NCI-H1436 (cell line): ENCODE measurements around the gene GRK6.

Experiments used
- DNase-seq: peaks from one replicate; lab custom pipeline; 2025; lab: John Stamatoyannopoulos, UW

GRK6 gene

GRCh38 chr5:177486256-177486655 is 59.8 kb downstream of the GRK6 start:
- DNase-seq: no peak

- DNase-seq: no peak
These were observed 60.7 kb downstream of the GRK6 start for GRCh38 chr5:177487144-177487543.

- no peak for DNase-seq
These were observed 61.5 kb downstream of the GRK6 start for GRCh38 chr5:177487975-177488374.

GRCh38 chr5:177489119-177489716 is 62.7 kb downstream of the GRK6 start:
- DNase-seq: no peak

GRCh38 chr5:177490311-177490991 is 64.0 kb downstream of the GRK6 start:
- DNase-seq: no peak

GRCh38 chr5:177490992-177491391 is 64.5 kb downstream of the GRK6 start:
- DNase-seq: no peak

GRCh38 chr5:177491429-177491945 is 65.0 kb downstream of the GRK6 start:
- no peak for DNase-seq

GRCh38 chr5:177491983-177492746 is 65.7 kb downstream of the GRK6 start:
- no peak for DNase-seq
